HG03460 (cell line): ENCODE data around the gene SMARCD2.
"Not testable (repeated sequence)": the region's sequence is repeated elsewhere in the genome, so short reads cannot be mapped to it uniquely, and the experiment has no call there.

Source experiments
- ATAC-seq: cut with Tn5 transposase; IDR thresholded peaks from one replicate; pipeline ENCODE4 v1.9.1; 2021; ENCODE audit not compliant: unreplicated experiment

The SMARCD2 gene

DNA sequence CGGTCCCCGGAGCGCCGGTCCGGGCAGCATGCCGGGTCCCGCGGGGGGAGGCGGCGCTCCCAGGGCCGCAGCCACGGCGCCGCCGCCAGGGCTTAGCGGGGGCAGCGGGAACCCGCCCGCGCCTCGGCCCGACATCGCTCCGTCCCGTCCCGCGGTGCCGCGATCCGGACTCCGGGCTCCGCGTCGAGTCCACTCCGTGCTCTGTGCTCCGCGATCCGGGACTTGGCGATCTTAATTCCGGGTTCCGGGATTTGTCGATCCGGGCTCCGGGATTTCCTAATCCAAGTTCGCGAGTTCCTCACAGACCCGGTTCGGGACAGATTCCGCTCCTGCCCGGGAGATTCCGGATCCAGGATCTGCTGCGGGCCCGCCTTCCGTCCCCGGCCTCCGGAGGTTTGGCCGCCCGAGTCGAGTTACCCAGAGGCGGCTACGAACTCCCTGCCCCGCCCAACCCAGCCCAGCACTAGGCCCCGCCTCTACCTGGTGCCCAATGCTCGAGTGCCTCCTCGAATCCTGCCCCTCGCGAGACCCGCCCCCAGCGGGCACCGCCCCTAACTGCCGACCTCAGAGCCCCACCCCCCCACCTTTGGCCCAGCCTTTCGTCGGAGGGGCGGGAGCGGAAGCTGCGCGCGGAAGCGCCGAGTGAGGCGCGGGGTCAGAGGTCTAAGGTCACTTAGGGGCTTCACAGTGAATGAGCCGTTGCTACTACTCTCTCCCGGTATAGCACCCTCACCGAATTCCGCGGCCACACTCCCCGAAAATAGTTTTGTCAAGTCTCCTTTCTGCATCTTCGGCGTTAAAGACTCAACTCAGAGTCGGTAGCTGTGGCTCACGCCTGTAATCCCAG, at the start of gene SMARCD2:
Gene SMARCD2 (minus strand): TSS at position 146 of the 847 bp plus-strand sequence. CDS start 11 bp downstream, at position 135.
- peak; percentile 78 for ATAC-seq

DNA sequence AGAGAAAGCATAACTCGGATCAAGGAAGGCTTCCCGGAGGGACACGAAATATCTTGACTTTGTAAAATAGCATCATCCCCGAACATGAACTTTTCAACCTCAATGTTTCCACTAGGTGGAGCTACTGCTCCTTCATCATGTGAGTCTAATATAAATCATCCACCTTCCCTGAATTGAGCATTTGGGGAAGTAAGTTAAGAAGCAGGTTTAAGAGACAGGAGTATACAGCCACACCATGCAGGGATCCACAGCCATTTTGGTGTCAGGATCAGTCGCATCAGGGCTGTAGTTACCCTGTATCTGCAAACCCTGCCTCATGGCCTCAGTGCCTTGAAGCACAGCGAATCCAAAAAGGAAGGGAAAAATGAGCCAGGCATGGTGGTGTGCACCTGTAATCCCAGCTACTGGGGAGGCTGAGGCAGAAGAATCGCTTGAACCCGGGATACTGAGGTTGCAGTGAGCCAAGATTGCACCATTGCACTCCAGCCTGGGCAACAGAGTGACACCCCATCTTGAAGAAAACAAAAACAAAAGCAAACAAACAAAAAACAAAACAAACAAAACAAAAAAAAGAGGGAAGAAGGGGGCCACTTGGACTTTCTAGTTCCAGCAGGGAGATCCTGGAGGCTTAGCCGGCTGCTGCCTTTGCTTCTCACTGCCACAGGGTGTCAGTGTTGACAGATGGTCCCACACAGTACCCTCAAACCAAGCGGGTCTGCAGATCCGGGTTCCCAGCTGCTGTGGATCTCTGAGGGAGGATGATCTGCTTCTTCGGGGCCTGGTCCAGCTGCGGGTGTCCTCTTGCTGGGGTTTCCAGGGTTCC, 46.8 kb upstream of the SMARCD2 start:
- not testable (repeated sequence) for ATAC-seq

DNA sequence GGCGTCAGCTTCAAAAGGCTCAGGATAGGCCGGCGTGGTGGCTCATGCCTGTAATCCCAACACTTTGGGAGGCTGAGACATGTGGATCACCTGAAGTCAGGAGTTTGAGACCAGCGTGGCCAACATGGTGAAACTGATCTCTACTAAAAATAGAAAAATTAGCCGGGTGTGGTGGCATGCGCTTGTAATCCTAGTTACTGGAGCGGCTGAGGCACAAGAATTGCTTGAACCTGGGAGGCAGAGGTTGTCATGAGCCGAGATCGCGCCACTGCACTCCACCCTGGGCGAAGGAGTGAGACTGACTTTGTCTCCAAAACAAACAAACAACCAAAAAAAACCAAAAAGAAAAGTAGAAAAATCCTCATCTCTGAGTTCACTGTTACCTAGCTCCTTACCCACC, 42.6 kb upstream of the SMARCD2 start:
- ATAC-seq: not testable (repeated sequence)

DNA sequence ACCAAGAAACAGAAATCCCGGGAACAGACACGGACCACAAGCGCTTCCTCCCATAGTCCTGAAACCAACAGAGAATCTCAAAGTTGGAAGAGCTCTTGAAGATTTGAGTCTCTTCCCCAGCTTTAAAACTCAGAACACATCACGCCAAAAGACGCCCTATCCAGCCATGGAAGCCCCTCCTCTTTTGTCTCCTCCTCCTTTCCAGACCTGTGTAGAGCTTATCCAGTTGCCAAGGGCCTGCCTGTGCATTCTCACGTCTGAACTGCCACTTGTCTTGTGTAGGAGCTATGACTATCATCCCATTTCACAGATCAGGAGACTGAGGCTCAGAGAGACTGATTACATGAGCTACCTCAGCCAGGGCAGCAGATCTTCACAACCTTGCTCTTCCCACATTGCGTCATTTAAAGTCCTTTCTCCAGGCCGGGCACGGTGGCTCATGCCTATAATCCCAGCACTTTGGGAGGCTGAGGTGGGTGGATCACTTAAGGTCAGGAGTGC, 40.2 kb upstream of the SMARCD2 start:
- not testable (repeated sequence) for ATAC-seq

DNA sequence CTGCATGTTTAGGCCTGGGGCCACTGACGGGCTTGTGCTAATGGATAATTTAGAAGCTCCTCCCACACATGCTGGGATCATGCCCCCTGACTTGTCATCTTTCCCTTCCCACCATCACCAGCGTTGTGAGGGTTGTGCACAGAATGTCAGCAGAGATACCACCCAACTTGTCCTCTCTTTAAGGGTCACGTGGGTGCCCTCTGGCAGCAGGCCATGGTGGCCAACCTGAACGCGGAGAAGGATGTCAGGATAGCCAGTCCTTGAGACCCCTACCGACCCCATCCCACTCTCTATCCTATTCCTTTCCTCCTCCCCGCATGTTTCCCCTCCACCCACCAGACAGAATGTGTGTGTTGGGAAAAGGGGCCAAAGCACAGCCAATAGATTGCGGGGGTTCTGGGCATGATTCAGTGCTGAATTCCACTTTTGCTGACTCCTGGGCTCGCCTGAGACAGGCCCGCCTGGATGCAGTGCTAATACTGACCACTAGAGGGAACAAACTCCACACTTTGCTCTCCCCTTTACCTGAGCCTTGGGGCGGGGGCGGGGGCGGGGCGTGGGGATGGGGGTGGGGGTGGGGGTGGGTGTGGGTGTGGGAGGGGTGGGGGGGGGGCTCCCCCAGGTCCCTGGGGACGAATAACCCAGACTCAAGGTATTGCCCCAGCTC, 39.6 kb upstream of the SMARCD2 start, which contains the start of gene GH2:
Gene GH2 (minus strand): TSS at position 10 of the 667 bp plus-strand sequence. CDS start 143 bp downstream, outside the sequence.
- no peak for ATAC-seq

DNA sequence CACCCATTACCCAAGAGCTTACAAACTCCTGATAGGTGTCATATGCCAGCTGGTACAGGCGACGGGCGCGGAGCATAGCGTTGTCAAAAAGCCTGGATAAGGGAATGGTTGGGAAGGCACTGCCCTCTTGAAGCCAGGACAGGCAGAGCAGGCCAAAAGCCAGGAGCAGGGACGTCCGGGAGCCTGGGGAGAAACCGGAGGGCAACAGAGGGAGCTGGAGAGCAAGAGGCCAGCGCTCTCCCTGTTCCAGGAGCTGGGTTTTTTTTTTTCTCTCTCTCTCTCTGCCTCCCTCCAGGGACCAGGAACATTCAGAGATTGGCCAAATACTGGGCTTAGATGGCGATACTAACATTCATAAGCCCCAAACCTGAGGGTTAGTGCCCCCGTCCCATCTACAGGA, 38.9 kb upstream of the SMARCD2 start:
- not testable (repeated sequence) for ATAC-seq

DNA sequence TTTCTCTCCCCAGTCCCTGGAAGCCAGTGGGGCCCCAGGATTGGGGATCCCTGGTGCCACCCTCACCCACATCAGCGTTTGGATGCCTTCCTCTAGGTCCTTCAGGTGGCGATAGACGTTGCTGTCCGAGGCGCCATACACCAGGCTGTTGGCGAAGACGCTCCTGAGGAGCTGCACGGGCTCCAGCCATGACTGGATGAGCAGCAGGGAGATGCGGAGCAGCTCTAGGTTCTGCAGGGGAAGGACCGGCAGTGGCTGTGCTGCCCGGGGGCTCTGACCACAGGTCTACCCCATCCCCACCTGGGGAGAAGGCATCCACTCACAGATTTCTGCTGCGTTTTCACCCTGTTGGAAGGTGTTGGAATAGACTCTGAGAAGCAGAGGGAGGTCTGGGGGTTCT, 38.2 kb upstream of the SMARCD2 start:
- ATAC-seq: no peak

DNA sequence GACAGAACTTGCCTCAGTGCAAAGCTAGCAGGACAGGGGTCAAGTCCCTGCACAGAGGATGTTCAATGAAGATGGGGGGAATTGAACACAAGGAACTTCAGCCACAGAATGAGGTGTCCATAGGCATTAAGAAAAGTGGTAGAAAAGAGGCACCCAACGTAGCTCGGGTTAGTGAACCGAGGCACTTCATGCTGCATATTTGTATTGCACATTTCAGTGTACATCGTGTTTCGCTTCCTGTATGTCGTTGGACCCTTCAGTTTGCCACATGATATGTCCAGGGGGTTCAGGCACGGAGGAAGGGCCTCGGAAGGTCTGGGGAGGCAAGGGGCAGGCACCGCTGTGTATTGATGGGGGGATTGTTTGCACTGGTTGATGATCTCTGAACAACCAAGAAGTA, 35.9 kb upstream of the SMARCD2 start:
- not testable (repeated sequence) for ATAC-seq

DNA sequence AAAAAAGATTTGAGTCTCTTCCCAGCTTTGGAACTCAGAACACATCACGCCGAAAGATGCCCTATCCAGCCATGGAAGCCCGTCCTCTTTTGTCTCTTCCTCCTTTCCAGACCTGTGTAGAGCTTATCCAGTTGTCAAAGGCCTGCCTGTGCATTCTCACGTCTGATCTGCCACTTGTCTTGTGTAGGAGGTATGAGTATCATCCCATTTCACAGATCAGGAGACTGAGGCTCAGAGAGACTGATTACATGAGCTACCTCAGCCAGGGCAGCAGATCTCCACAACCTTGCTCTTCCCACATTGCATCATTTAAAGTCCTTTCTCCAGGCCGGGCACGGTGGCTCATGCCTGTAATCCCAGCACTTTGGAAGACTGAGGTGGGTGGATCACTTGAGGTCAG, 32.2 kb upstream of the SMARCD2 start:
- not testable (repeated sequence) for ATAC-seq

DNA sequence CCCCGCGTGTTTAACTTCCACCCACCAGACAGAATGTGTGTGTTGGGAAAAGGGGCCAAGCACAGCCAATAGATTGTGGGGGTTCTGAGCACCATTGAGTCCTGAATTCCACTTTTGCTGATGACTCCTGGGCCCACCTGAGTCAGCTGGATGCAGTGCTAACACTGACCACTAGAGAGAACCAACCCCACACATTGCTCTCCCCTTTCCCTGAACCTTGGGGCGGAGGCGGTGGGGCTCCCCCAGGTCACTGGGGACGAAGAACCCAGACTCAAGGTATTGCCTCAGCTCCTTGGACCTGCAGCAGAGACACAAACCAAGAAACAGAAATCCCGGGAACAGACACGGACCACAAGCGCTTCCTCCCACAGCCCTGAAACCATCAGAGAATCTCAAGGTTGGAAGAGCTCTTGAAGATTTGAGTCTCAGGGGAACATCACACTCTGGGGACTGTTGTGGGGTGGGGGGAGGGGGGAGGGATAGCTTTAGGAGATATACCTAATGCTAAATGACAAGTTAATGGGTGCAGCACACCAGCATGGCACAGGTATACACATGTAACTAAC, 31.7 kb upstream of the SMARCD2 start:
- ATAC-seq: not testable (repeated sequence)

DNA sequence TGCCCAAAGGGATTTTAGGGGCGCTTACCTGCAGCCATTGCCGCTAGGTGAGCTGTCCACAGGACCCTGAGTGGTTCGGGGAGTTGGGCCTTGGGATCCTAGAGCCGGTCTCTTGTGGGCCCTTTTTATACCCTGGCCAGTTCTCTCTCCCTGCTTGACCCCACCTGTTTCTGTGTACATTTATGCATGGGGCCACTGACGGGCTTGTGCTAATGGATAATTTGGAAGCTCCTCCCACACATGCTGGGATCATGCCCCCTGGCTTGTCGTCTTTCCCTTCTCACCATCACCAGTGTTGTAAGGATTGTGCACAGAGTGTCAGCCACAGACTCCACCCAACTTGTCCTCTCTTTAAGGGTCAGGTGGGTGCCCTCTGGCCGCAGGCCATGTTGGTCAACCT, 31.1 kb upstream of the SMARCD2 start, which contains the start of gene CSH2:
Gene CSH2 (minus strand): TSS at position 101 of the 400 bp plus-strand sequence. CDS start 63 bp downstream, at position 38.
- not testable (repeated sequence) for ATAC-seq

DNA sequence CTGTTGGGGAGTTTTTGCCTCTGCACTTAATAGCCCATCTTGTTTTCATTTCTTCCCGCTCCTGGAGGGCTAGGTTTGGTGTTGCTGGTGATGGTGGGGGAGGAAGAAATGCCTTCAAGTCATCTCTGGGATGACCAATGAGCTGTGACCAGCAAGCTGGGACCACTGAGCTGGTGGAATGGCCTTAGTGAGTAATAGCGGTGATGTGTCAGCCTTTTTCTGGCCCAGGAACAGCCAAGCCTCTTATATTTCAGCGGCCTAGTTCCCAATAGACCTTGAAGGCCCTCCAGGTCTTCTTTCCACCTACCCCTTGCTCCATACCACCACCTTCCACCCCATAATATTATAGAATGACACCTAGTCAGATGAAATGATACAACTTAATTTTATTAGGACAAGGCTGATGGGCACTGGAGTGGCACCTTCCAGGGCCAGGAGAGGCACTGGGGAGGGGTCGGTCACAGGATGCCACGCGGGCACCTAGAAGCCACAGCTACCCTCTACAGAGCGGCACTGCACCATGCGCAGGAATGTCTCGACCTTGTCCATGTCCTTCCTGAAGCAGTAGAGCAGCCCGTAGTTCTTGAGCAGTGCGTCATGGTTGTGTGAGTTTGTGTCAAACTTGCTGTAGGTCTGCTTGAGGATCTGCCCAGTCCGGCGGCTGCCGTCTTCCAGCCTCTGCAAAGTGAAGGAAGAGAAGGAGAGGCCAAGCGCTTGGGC, 29.3 kb upstream of the SMARCD2 start:
- not testable (repeated sequence) for ATAC-seq

DNA sequence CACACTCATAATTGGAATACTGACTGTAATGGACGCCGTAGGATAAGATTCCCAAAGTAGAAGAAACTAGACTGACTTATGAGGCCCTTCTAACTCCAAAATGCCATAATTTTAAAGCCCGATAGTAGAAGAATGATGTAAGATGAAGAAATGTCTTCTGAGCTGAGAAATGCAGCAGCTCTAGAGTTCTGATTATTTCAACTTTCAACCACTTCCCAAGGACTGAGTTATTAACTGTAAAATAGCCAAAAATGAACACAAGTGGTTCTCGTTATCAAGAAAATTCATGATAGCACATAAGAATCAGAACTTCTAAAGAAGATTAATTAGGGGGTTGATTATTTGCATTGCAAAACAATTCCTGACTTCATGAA, 27.8 kb upstream of the SMARCD2 start:
- not testable (repeated sequence) for ATAC-seq

DNA sequence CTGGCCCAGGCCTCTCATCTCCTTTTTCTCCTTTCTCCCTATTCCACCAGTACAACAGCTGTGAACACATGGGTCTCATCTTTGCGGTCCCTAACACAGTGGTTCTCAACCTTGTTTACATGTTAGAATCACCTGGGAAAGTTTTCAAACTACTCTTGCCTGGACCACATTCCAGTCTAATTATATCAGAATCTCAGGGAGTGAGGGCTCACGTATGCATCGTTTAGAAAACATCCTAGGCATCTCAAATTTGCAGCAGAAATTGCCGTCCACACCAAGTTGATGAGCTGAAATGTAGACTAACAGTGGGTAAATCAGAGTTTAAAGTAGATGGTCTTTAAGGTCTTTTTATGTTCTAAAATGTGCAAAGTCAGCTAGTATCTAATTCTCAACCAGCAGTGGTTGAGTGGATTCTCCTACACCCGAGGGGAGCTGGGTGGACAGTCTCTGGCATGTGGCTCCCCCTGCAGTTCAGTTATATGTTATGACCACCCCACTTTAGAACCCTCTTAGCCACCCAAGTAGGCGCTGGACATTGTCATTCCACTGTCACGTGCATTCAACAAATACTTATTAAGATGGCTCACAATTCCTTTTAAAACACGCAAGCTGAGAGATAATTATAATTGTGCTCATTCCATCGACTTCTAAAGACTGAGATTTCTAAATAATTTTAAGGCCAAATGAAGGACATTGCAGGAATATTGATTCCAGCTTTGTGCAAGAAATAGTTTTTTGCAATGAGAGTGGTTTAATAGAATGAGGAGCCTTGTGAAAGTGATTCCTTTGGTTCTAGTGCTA, 27.2 kb upstream of the SMARCD2 start:
- ATAC-seq: not testable (repeated sequence)

DNA sequence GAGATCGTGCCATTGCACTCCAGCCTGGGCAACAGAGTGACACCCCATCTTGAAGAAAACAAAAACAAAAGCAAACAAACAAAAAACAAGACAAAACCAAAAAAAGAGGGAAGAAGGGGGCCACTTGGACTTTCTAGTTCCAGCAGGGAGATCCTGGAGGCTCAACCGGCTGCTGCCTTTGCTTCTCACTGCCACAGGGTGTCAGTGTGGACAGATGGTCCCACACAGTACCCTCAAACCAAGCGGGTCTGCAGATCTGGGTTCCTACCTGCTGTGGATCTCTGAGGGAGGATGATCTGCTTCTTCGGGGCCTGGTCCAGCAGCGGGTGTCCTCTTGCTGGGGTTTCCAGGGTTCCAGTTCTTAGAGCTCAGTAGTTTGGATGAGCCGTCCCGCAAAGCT, 24.1 kb upstream of the SMARCD2 start:
- not testable (repeated sequence) for ATAC-seq

DNA sequence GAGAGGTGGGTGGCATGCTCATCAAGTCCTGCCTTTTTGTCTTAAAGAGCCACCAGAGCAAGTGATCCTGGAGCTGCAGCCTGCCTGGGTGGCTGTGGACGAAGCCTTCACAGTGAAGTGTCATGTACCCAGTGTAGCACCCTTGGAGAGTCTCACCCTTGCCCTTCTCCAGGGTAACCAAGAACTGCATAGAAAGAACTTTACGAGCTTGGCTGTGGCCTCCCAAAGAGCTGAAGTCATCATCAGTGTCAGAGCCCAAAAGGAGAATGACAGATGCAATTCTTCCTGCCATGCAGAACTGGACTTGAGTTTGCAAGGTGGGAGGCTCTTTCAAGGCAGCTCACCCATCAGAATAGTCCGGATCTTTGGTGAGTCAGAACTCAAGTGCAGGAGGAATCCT, 16.8 kb upstream of the SMARCD2 start:
- ATAC-seq: no peak

DNA sequence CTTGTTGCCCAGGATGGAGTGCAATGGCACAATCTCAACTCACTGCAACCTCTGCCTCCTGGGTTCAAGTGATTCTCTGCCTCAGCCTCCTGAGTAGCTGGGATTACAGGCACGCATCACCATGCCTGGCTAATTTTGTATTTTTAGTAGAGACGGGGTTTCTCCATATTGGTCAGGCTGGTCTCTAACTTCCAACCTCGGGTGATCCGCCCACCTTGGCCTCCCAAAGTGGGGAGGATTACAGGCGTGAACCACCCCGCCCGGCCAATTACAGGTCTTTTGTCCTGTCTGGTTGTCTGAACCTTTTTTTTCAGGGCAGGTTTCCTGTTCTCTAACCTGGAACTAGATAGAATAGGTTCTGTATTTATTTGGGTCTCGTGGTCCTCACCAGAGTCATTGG, 13.9 kb upstream of the SMARCD2 start:
- not testable (repeated sequence) for ATAC-seq

DNA sequence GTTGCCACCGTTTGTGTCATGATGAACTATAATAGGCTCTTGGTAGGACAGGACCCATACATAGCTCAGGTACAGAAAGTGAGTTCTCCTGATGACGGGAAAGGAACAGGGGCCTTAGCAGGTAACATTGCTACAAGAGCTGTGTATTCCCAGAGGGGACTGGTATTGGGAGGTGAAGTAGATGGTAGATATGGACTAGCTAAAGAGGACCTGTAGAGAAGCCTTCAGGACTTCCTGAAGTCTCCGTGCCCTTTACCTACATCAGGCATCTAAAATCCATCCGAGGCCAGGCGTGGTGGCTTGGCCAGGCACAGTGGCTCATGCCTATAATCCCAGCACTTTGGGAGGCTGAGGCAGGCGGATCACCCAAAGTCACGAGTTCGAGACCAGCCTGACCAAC, 12.7 kb upstream of the SMARCD2 start:
- ATAC-seq: no peak

DNA sequence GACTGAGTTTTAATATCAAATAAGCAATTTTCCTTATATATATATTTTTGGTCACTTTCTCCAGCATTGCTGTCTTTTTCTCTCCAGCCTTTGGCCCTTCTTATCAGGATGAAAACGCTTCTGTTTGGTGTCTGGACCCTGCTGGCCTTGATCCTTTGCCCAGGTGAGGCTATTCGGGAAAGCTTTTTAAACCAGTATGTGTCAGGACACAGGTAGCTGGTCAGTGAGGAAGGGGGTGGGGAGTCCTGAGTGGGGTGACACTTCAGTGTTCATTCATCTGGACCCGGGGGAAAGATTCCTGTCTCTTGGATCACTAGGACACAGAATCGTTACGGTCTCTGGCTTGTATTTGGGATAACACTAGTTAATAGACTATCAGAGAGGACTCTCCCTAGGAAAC, 12.2 kb upstream of the SMARCD2 start:
- no peak for ATAC-seq
